SU-DHL-6 (cell line): ENCODE results near the gene HHIP.

ENCODE experiments used
- H2AFZ ChIP-seq: fragments of 200-600 bp; sonication (generic); 2 replicates; pipeline ENCODE4 v1.6.1; 2014; ENCODE audit warnings: low read depth, mild to moderate bottlenecking, moderate library complexity, mixed read lengths, antibody characterized with exemption, low read length; ENCODE audit not compliant: severe bottlenecking
- H3F3A ChIP-seq: fragments of 200-600 bp; shearing (Covaris generic); 2 replicates; pipeline ENCODE4 v1.6.0; 2016; ENCODE audit warnings: antibody characterized with exemption, mild to moderate bottlenecking; ENCODE audit not compliant: insufficient read depth
- H3K27ac ChIP-seq: fragments of 200-600 bp; sonication (generic); 2 replicates; pipeline ENCODE4 v1.5.1; 2016; ENCODE audit warnings: low read depth, mild to moderate bottlenecking, low read length, moderate library complexity, mixed read lengths
- H3K27me3 ChIP-seq: fragments of 200-600 bp; sonication (generic), shearing (Covaris generic); 2 replicates; pipeline ENCODE4 v1.6.0; 2014; ENCODE audit warnings: mild to moderate bottlenecking, low read length
- H3K36me3 ChIP-seq: fragments of 200-600 bp; sonication (generic); 2 replicates; pipeline ENCODE4 v1.6.1; 2014; ENCODE audit warnings: mild to moderate bottlenecking, low read length, mixed read lengths
- H3K4me2 ChIP-seq: fragments of 300-600, 200-600 bp; shearing (Covaris generic), sonication (generic); 2 replicates; pipeline ENCODE4 v1.6.0; 2014; ENCODE audit warnings: low read length, low read depth, mild to moderate bottlenecking; ENCODE audit not compliant: poor library complexity, severe bottlenecking
- H3K4me3 ChIP-seq: fragments of 200-600 bp; sonication (generic); 2 replicates; pipeline ENCODE4 v1.5.1; 2014; ENCODE audit warnings: antibody characterized with exemption, low read length, mild to moderate bottlenecking, mixed read lengths; ENCODE audit not compliant: insufficient read depth, poor library complexity, severe bottlenecking
- H3K79me2 ChIP-seq: fragments of 200-600 bp; sonication (generic); 2 replicates; pipeline ENCODE4 v1.6.1; 2014; ENCODE audit warnings: mild to moderate bottlenecking, low read length, moderate library complexity; ENCODE audit not compliant: insufficient read depth
- H3K9ac ChIP-seq: fragments of 200-600 bp; sonication (generic); 2 replicates; pipeline ENCODE4 v1.7.0; 2014; ENCODE audit warnings: mild to moderate bottlenecking, low read length
- H3K9me2 ChIP-seq: fragments of 200-600 bp; sonication (generic); replicated peaks from 2 replicates; pipeline ENCODE4 v1.6.1; 2014; ENCODE audit warnings: low read length; ENCODE audit not compliant: insufficient read depth
- H3K9me3 ChIP-seq: fragments of 200-600 bp; sonication (generic); 2 replicates; pipeline ENCODE4 v1.6.1; 2014; ENCODE audit warnings: low read length, mixed read lengths; ENCODE audit not compliant: insufficient read depth
- H4K20me1 ChIP-seq: fragments of 200-600 bp; sonication (generic); 2 replicates; pipeline ENCODE4 v1.6.1; 2014; ENCODE audit warnings: low read depth, mild to moderate bottlenecking, antibody characterized with exemption, low read length, moderate library complexity, mixed read lengths
- EZH2phosphoT487 ChIP-seq: fragments of 200-600 bp; sonication (generic), shearing (Covaris generic); conservative IDR thresholded peaks from 2 replicates; pipeline ENCODE4 v1.6.1; 2018; ENCODE audit warnings: mild to moderate bottlenecking, antibody characterized with exemption, low read length, moderate library complexity, mixed read lengths
- TF ChIP-seq, protein P1 (sequence below): fragments of 200-600 bp; sonication (generic); IDR thresholded peaks from one replicate; pipeline ENCODE4 v1.5.1; 2017; ENCODE audit warnings: antibody characterized with exemption, mild to moderate bottlenecking, low read length, moderate library complexity; ENCODE audit not compliant: insufficient read depth, poor library complexity, severe bottlenecking

The HHIP gene

DNA sequence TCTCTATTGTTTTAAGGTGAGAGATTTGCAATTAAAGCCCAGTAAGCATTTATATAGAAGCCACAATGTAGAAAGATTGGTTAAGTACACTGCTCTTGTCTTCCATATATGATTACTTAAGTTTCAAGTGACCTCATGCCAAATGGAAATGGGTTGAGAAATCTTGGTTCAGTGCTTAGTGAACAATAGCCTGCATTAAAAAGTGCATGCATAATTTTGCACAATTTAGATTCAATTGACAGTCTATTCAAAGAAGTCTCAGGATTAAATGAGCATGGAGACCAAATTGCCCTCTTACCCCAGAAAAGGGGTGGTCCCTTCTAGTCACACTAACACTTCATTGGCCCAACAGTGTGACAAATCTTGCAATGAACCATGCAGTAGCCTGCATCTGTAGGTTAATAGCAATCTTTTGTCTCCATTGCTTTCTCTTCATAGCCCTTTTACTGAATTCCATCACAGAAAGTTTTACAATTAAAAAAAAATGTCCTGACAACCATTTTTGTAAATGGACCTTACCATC is 93.6 kb downstream of the HHIP start:
- H3K9me2 ChIP-seq = no peaks in the 10 kb centered on the region
- H3K27ac ChIP-seq = no peak overlapping the region
- H3K27me3 ChIP-seq = no peaks in the 10 kb centered on the region
- H4K20me1 ChIP-seq = no peaks in the 10 kb centered on the region
- no peaks in the 10 kb centered on the region for H3K36me3 ChIP-seq
- TF ChIP-seq EZH2phosphoT487 = no peak
- TF ChIP-seq, protein P1, sequence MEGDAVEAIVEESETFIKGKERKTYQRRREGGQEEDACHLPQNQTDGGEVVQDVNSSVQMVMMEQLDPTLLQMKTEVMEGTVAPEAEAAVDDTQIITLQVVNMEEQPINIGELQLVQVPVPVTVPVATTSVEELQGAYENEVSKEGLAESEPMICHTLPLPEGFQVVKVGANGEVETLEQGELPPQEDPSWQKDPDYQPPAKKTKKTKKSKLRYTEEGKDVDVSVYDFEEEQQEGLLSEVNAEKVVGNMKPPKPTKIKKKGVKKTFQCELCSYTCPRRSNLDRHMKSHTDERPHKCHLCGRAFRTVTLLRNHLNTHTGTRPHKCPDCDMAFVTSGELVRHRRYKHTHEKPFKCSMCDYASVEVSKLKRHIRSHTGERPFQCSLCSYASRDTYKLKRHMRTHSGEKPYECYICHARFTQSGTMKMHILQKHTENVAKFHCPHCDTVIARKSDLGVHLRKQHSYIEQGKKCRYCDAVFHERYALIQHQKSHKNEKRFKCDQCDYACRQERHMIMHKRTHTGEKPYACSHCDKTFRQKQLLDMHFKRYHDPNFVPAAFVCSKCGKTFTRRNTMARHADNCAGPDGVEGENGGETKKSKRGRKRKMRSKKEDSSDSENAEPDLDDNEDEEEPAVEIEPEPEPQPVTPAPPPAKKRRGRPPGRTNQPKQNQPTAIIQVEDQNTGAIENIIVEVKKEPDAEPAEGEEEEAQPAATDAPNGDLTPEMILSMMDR = no peak
- H3K9ac ChIP-seq = no peak overlapping the region
- H3K4me2 ChIP-seq = no peak overlapping the region
- no peaks in the 10 kb centered on the region for H3F3A ChIP-seq
- H3K9me3 ChIP-seq = no peaks in the 10 kb centered on the region
- H3K79me2 ChIP-seq = no peaks in the 10 kb centered on the region
- H2AFZ ChIP-seq = no peak overlapping the region
- no peak overlapping the region for H3K4me3 ChIP-seq

DNA sequence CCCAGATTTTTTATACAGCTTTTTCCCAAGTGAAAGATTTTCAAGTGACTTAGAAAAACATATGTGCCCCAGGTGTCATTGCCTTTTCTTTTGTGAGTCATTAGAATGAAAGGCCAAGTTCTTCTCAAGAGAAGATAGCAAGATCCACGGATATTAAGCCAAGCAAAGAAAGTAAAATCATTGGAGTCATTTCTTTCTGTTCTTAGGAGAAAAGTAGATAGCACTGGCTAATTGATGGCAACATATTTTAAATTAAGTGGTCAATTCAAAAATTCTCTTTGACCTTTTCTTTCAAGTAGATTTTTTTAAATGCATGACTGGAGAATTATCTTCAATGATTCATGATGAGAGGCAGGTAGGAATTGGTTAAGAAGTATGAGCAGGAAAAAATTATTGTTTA is 94.4 kb downstream of the HHIP start:
- H3K27ac ChIP-seq = no peak overlapping the region
- H3K79me2 ChIP-seq = no peaks in the 10 kb centered on the region
- H3K9me2 ChIP-seq = no peaks in the 10 kb centered on the region
- H3K27me3 ChIP-seq = no peaks in the 10 kb centered on the region
- H3K4me3 ChIP-seq = no peak overlapping the region
- H3F3A ChIP-seq = no peaks in the 10 kb centered on the region
- TF ChIP-seq EZH2phosphoT487 = no peak
- TF ChIP-seq, protein P1 = no peak
- H2AFZ ChIP-seq = no peak overlapping the region
- no peak overlapping the region for H3K9ac ChIP-seq
- H4K20me1 ChIP-seq = no peaks in the 10 kb centered on the region
- H3K36me3 ChIP-seq = no peaks in the 10 kb centered on the region
- H3K4me2 ChIP-seq = no peak overlapping the region
- no peaks in the 10 kb centered on the region for H3K9me3 ChIP-seq

DNA sequence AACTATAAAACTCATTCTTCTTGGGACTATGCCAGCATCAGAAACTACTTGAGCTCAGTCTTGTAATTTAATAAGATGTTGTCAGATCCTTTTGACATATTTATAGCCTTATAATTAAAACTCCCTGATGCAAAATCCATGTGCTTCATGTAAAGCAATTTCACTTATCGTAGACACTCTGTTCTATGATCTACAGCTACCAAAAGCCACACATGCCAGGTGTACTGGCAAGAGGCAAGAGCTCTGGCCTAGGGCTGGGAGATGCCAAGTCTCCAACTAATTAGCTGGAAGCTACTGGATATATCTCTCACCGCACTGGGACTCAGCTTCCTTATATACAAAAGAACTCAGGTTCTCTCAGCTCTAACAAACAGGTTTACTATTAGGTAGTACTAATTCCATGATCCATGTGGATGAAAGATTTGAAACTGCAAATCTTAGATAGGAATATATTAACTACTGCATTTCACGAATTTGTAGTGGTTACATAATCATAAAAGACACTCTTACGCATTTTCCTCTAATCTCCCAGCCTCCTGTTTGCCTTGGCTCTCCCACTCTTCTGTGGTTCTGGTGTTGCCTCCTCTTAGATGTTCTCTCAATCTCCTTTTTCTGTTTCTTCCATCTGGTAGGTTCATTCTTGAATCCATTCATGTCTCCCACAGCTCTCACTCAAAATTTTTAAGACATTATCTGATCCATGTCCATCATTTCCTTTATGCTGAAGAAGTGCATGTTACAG is 103.0 kb downstream of the HHIP start:
- no peak for TF ChIP-seq EZH2phosphoT487
- TF ChIP-seq, protein P1 = no peak
- no peaks in the 10 kb centered on the region for H3K9me2 ChIP-seq
- no peak overlapping the region for H2AFZ ChIP-seq
- no peaks in the 10 kb centered on the region for H4K20me1 ChIP-seq
- H3K9ac ChIP-seq = no peak overlapping the region
- no peaks in the 10 kb centered on the region for H3K36me3 ChIP-seq
- H3K4me3 ChIP-seq = no peak overlapping the region
- no peaks in the 10 kb centered on the region for H3F3A ChIP-seq
- H3K9me3 ChIP-seq = no peaks in the 10 kb centered on the region
- H3K4me2 ChIP-seq = no peak overlapping the region
- H3K79me2 ChIP-seq = no peaks in the 10 kb centered on the region
- H3K27me3 ChIP-seq = no peaks in the 10 kb centered on the region
- H3K27ac ChIP-seq = no peak overlapping the region
